Astrocyte of the spinal cord (primary cell): ENCODE data around the gene ATXN7.

Experiments used
- DNase-seq: peaks from one replicate; pipeline ENCODE4 v3.0.0; 2011; ENCODE audit warnings: low read depth, low spot score
- H3K4me3 ChIP-seq: 2 replicates; pipeline ENCODE4 v1.5.1; 2011; ENCODE audit warnings: low read depth, mild to moderate bottlenecking, low read length, moderate library complexity
- in situ Hi-C: cut with HindIII; loops from 2 replicates; pipeline ENCODE4 v1.10.0; 2017; ENCODE audit warnings: low sequenced_read_pairs
- TF ChIP-seq, protein P1 (sequence below): IDR thresholded peaks from 2 replicates; pipeline ENCODE4 v1.5.1; 2012; ENCODE audit warnings: low read depth, mild to moderate bottlenecking, low read length, inconsistent platforms

The ATXN7 gene

DNA sequence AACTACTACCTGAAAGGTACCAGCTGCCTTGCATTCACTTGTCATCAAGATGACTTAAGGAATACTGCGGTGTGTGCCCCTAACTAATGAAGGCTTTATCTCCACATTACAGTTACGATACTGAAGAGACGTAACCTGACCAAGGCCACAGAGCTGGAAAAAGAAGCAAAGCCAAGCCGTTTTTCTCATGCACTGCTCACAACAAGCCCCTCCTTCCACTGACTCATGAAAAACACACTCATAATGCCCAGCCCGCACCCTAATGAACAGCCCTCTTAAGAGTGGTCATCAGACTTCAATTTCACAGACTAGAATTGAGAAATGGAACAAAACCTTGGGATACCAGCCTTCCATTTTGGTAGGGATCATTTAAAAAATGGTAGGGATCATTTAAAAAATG is 148.0 kb downstream of the ATXN7 start:
- DNase-seq, result peak; percentile 86
- in situ Hi-C loops, result no loop called here
- TF ChIP-seq, protein P1, sequence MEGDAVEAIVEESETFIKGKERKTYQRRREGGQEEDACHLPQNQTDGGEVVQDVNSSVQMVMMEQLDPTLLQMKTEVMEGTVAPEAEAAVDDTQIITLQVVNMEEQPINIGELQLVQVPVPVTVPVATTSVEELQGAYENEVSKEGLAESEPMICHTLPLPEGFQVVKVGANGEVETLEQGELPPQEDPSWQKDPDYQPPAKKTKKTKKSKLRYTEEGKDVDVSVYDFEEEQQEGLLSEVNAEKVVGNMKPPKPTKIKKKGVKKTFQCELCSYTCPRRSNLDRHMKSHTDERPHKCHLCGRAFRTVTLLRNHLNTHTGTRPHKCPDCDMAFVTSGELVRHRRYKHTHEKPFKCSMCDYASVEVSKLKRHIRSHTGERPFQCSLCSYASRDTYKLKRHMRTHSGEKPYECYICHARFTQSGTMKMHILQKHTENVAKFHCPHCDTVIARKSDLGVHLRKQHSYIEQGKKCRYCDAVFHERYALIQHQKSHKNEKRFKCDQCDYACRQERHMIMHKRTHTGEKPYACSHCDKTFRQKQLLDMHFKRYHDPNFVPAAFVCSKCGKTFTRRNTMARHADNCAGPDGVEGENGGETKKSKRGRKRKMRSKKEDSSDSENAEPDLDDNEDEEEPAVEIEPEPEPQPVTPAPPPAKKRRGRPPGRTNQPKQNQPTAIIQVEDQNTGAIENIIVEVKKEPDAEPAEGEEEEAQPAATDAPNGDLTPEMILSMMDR, result no peak

DNA sequence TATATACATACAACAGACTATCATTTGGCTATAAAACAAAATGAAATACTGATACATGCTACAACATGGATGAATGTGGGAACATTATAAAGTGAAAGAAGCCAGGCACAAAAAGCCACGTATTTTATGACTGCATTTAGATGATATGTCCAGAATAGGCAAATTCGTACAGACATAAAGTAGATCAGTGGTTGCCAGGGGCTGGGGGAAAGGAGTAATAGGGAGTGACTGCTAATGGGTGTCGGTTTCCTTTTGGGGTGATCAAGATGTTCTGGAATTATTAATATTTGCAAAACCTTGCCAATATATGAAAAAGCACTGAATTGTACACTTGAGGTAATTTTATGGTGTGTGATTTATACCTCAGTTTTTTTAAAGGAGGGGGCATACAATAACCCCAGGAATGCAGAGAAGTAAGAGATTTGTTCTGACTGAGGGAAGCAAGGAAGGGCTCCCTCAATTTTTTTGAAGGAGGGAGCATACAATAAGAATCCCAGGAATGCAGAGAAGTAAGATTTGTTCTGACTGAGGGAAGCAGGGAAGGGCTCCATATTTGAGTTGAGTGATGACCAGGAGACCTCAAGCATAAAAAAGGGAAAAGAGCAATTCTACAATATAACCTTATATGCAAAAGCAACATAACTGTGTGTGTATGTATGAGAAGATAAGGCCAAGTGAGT is 153.4 kb downstream of the ATXN7 start:
- no peak overlapping the region for H3K4me3 ChIP-seq
- DNase-seq, result no peak
- in situ Hi-C loops, result no loop called here
- TF ChIP-seq, protein P1, result no peak

More for the DNA sequence above, 148.0 kb downstream of the ATXN7 start:
- H3K4me3 ChIP-seq, result no peak overlapping the region

DNA sequence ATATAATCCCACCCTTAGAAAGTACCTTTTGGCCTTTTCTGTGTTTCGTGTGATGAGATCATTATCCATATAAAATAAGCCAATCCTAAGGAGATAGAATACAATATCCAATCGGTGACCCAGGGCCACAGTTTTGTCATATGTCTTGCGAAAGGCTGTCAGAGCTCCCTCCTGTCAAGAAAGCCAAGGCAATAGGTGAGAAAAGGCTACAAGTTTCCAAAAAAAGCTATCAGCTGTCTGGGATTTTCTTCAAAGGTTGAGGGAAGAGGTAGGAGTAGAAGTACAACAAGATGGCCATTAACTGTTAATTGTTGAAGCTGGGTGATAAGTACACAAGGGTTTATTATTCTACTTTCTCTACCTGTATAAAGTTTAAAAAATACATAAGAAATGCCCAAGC is 155.6 kb downstream of the ATXN7 start:
- in situ Hi-C loops, result no loop called here
- no peak overlapping the region for H3K4me3 ChIP-seq
- no peak for DNase-seq
- TF ChIP-seq, protein P1, result no peak

DNA sequence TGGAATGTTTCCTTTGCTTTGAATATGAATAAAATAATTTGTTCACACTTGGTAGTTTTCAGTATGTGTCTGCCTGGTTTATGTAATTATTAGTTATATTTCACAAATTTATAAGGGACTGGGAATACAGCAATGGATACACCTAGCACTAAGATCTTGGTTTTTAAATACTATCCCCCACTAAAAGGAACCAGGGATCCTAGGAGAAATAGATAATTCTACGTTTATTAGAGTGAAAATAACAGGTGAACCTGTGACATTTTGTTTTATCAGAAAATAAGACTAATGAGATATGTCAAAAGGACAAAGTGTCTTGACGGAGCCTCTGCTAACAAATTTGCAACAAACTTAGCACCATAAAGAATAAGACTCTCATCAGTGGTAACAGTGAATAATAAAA is 156.2 kb downstream of the ATXN7 start:
- in situ Hi-C loops, result no loop called here
- no peak overlapping the region for H3K4me3 ChIP-seq
- TF ChIP-seq, protein P1, result no peak
- no peak for DNase-seq

DNA sequence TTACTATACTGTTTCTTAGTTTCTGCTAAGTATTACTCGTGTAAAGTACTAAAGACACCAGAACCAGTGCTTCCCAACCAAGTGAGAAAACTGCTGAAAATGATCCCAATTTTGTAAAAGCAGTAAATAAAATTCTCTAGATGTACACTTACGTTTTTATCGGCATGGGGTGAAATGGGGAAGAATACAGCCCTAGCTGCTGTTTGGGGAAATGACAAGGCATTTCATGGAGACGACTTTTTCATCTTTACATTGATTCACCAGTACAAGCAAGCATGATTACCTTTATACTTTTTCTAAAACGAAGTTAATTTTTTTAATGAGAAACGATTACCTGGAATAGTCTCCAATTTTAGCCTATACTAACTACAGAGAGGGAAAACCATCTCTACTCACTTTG is 158.3 kb downstream of the ATXN7 start:
- TF ChIP-seq, protein P1, result no peak
- no peak for DNase-seq
- peak overlapping the region; percentile 99 for H3K4me3 ChIP-seq
- in situ Hi-C loops, result no loop called here

DNA sequence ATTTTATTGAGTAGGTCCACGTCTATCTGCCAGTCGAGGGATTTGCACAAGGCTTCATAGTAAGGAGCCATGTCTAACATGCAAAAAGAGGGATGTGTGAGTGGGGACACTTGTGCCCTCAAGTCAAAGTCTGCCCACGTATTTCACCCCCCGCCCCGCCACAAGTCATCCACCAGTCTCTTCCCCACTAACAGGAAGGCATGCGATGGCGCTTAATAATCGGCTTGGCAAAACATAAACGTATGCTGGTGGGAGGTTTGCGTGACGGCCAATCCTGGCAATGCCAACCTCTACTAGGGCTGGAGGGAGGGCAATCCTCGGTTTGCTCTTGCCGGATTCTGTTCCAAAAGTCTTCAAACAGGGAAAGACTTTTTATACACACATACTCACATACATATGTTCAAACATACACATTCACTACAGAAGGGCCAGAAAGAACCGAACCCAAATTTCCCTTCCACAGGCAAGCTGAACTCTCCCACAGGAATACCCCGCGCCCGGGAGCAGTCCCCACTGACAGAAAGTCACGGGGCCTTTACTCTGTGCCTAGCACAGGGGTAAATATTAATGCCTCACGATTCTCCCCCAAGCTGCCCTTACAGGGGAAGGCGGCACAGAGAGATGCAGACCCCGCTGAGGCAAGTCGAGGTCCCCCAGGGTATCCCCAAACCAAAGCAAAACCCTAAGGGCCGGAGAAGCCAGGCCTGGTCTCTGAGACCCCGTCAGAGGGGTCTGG is 159.0 kb downstream of the ATXN7 start:
- no peak for DNase-seq
- TF ChIP-seq, protein P1, result no peak
- in situ Hi-C loops, result no loop called here
- H3K4me3 ChIP-seq, result peak overlapping the region; percentile 99
